ENCODE data around the gene ASIC4. TPM values are rescaled to one million over a fixed set of nuclear protein-coding genes. Genes with fewer than 3 reads are reported as not detected.
A peak's percentile ranks its signal among the peaks of the same experiment; 100 is the strongest.

The ASIC4 gene
- total and polyA plus RNA-seq, 9 of the 15 experiments (the other 6 are each of a cell fraction or from before 2014, with no cell fraction given), result 0.07 to 19.2 (median 4.8) TPM

GRCh38 chr2:219509780-219510511, 4.3 kb upstream of the ASIC4 start (continued):
- TF ChIP-seq GTF3C2 (IDR thresholded peaks at IDR 0.05; ENCODE audit: borderline replicate concordance, extremely low read depth, insufficient read length), result no peak
- peak; percentile 84 to 92; a peak in 3 of 4 replicates for TF ChIP-seq TBL1XR1 (IDR thresholded peaks at IDR 0.05; ENCODE audit: low read length in 2 of 2)
- no peak for TF ChIP-seq SNRNP70 (optimal IDR thresholded peaks at IDR 0.05; ENCODE audit: low read depth, low read length)
- no peak for TF ChIP-seq TFE3 (CRISPR knock-in tag; IDR thresholded peaks at IDR 0.05)

Measured in K562 (cell line).